Peyer's patch (tissue), 4 donors: ENCODE data around the gene ATP5PB. TPM values are rescaled to one million over a fixed set of nuclear protein-coding genes. Genes with fewer than 3 reads are reported as not detected.

Source experiments
- DNase-seq, 3 donors: peaks; one replicate each; pipeline ENCODE4 v3.0.0-alpha.2; 2017 to 2019
- H3K27ac ChIP-seq, 4 donors: fragments of 200-600 bp; sonication (generic); one replicate each; pipeline ENCODE4 v1.5.1; 2016 to 2019
- H3K27me3 ChIP-seq, 2 donors: fragments of 200-600 bp; sonication (generic); one replicate each; pipeline ENCODE4 v1.5.1; 2019
- H3K36me3 ChIP-seq, 3 donors: fragments of 200-600 bp; sonication (generic); one replicate each; pipeline ENCODE4 v1.5.1; 2016 to 2019
- H3K4me1 ChIP-seq, 4 donors: fragments of 200-600 bp; sonication (generic); one replicate each; pipeline ENCODE4 v1.5.1; 2016 to 2019
- H3K4me3 ChIP-seq, 4 donors: fragments of 200-600 bp; sonication (generic); 1 replicate in 3 of 4; 2 replicates in 1 of 4; pipeline ENCODE4 v1.5.1; 2016 to 2019; ENCODE audit warnings: mild to moderate bottlenecking in 1 of 4
- H3K9me3 ChIP-seq, 4 donors: fragments of 200-600 bp; sonication (generic); one replicate each; pipeline ENCODE4 v1.5.1; 2016 to 2019; ENCODE audit warnings: mild to moderate bottlenecking in 1 of 4
- POLR2A ChIP-seq, 2 donors: fragments of 450-650 bp; IDR thresholded peaks; one replicate each; pipeline ENCODE4 v1.5.1; 2017; ENCODE audit warnings: antibody characterized with exemption in 2 of 2, mild to moderate bottlenecking in 2 of 2, moderate library complexity in 2 of 2
- total RNA-seq, 4 donors: library from RNA; depleted of rRNA; stranded (reverse); fragments of >200 nt; gene quantifications; one replicate each; pipeline ENCODE4 v1.1.0, GENCODE V29; 2016
- TF ChIP-seq, protein P1 (sequence below), 6 experiments: fragments of 450-650 bp in 4 of 6; fragments of 200-600 bp in 2 of 6; sonication (generic) in 1 of 6; IDR thresholded peaks; one replicate each; pipeline ENCODE4 v1.5.1; 2017 to 2019; ENCODE audit warnings: antibody characterized with exemption in 6 of 6, mild to moderate bottlenecking in 3 of 6, moderate library complexity in 1 of 6

ATP5PB gene
- total RNA-seq, 4 donors from 2014 or later: 86.6 to 271 (median 136) TPM

DNA sequence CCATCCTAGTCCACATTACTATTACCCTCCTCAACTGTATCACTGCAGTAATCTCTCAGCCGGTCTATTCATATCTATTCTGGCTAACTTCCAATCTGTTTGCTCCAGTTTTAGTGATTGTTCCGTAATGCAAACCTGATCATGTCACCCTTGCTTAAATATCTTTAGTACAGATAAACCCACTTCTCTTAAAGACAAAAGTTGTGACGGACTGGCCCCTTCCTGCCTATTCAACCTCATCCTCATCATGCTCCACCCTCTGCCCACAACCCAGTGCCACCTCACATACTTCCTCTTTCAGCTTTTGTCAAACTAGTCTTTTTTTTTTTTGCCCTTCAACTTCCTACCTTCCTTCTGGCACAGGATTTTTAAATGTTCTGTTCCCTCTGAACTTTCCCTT, 21.7 kb downstream of the ATP5PB start:
- peak in 2 of 3 donors; percentile 88 to 91 for DNase-seq
- no peaks in the 10 kb centered on the region for H3K9me3 ChIP-seq
- H3K27ac ChIP-seq: peak overlapping the region; percentile 41 to 76 (median 64)
- H3K4me3 ChIP-seq: no peak overlapping the region
- no peak for TF ChIP-seq POLR2A (IDR thresholded peaks at IDR 0.05)
- TF ChIP-seq, protein P1, sequence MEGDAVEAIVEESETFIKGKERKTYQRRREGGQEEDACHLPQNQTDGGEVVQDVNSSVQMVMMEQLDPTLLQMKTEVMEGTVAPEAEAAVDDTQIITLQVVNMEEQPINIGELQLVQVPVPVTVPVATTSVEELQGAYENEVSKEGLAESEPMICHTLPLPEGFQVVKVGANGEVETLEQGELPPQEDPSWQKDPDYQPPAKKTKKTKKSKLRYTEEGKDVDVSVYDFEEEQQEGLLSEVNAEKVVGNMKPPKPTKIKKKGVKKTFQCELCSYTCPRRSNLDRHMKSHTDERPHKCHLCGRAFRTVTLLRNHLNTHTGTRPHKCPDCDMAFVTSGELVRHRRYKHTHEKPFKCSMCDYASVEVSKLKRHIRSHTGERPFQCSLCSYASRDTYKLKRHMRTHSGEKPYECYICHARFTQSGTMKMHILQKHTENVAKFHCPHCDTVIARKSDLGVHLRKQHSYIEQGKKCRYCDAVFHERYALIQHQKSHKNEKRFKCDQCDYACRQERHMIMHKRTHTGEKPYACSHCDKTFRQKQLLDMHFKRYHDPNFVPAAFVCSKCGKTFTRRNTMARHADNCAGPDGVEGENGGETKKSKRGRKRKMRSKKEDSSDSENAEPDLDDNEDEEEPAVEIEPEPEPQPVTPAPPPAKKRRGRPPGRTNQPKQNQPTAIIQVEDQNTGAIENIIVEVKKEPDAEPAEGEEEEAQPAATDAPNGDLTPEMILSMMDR (IDR thresholded peaks at IDR 0.05): no peak
- peaks cover 0 to 11% (median 0%) of the 10 kb centered on the region in 4 donors for H3K4me1 ChIP-seq
- no peaks in the 10 kb centered on the region for H3K27me3 ChIP-seq
- H3K36me3 ChIP-seq: peaks cover 0 to 34% (median 0%) of the 10 kb centered on the region in 3 donors

DNA sequence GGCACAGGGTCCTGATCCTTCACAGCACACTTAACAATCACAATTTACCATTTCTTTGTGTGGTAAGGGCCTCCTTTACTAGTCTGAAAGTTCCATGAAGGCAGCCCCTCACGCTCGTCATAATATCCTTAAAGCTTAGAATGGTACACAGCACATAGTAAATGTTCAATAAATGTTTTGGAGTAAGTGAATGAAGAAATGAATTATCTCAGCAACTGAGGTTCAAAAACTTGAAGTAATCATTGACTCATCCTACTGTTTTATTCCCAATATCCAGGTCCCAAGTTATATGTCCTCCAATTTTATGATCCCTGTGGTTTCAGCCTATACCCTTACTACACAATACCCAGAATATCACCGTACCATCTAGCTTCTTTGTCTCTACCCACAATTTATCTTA, 22.3 kb downstream of the ATP5PB start:
- no peak overlapping the region for H3K4me3 ChIP-seq
- H3K4me1 ChIP-seq: peaks cover 0 to 15% (median 0%) of the 10 kb centered on the region in 4 donors
- no peaks in the 10 kb centered on the region for H3K9me3 ChIP-seq
- TF ChIP-seq POLR2A (IDR thresholded peaks at IDR 0.05): no peak
- TF ChIP-seq, protein P1 (IDR thresholded peaks at IDR 0.05): no peak
- peak overlapping the region in 3 of 4 donors; percentile 29 to 76 (median 71) for H3K27ac ChIP-seq
- DNase-seq: no peak
- H3K36me3 ChIP-seq: peaks cover 0 to 30% (median 0%) of the 10 kb centered on the region in 3 donors
- no peaks in the 10 kb centered on the region for H3K27me3 ChIP-seq

DNA sequence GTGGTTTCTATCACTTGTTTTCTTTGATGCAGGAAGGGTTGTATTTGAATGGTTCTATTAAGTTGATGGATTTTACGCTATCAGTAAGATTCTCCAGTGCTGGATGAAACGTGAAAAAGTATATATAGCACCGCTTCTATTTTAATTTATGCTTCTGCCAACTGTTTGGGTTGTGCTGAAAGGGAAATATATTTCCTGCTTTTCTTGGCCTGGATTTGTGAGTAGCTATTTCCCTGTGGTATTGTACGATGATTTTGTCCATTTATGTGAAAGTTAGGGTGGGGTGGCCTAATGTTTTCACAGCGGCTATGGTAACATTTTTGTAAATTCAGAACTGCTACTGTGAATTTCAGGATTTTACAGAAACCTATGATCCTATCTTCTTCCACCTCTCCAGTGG, 24.8 kb downstream of the ATP5PB start:
- Histone ChIP-seq H3K27ac (peak overlapping the region; percentile 16 to 55 (median 40)), H3K4me3 (peak overlapping the region in 2 of 4 donors; percentile 4 to 15), H3K4me1 (peaks cover 0 to 22% (median 6%) of the 10 kb centered on the region in 4 donors), H3K36me3 (peaks cover 0 to 14% (median 0%) of the 10 kb centered on the region in 3 donors), H3K27me3 (no peaks in the 10 kb centered on the region), H3K9me3 (no peaks in the 10 kb centered on the region)
- TF ChIP-seq, protein P1 (IDR thresholded peaks at IDR 0.05): no peak
- no peak for TF ChIP-seq POLR2A (IDR thresholded peaks at IDR 0.05)
- no peak for DNase-seq

DNA sequence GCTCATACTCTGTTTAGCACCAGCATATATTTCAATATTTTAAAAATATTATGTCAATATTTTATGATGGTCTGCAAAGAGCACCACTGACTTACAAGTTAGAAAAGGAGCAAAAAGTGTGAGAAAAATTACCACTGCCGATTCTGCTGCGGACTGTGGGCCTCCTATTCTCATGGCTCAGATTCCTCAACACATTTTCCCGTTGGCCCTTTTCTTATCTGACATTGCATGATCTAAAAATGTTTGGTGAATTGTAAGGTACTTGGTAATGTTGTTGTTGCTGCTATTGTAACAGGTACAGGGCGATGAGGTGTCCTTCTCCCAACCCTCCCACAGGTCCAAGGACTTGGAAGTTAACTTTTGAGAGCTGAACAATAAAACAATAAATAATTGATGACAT, 25.3 kb downstream of the ATP5PB start:
- Histone ChIP-seq H3K9me3 (no peaks in the 10 kb centered on the region), H3K27ac (peak overlapping the region; percentile 26 to 55 (median 40)), H3K4me3 (peak overlapping the region in 3 of 4 donors; percentile 3 to 15 (median 4)), H3K36me3 (peaks cover 0 to 11% (median 0%) of the 10 kb centered on the region in 3 donors), H3K4me1 (peaks cover 0 to 22% (median 6%) of the 10 kb centered on the region in 4 donors), H3K27me3 (no peaks in the 10 kb centered on the region)
- TF ChIP-seq, protein P1 (IDR thresholded peaks at IDR 0.05): no peak
- TF ChIP-seq POLR2A (IDR thresholded peaks at IDR 0.05): no peak
- DNase-seq: no peak

DNA sequence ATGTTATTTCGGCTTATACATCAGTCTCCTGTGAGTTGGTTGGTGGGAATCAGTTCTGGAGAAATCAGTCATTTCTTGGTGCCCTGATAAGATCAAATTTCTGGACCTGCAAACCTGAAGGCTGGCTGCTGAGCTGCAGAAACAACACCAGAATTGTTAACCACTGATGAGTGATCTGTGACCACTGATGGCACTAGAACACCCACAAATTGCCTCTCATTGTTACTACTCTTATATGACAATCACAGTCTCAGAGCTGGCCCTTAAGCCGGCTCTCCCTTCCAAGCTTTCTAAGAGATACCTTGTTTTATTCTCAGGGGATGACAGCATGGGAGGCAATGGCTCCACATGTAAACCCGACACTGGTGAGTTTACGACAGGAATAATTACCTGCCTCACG, 26.4 kb downstream of the ATP5PB start:
- TF ChIP-seq, protein P1 (IDR thresholded peaks at IDR 0.05): no peak
- no peak for TF ChIP-seq POLR2A (IDR thresholded peaks at IDR 0.05)
- H3K27ac ChIP-seq: peak overlapping the region in 3 of 4 donors; percentile 60 to 66 (median 61)
- no peaks in the 10 kb centered on the region for H3K9me3 ChIP-seq
- no peak overlapping the region for H3K4me3 ChIP-seq
- H3K4me1 ChIP-seq: peaks cover 0 to 13% (median 6%) of the 10 kb centered on the region in 4 donors
- DNase-seq: no peak
- H3K27me3 ChIP-seq: no peaks in the 10 kb centered on the region
- peaks cover 0 to 6% (median 0%) of the 10 kb centered on the region in 3 donors for H3K36me3 ChIP-seq
